H1 (cell line): ENCODE results near the gene ZNF711. TPM values are rescaled to one million over a fixed set of nuclear protein-coding genes. Genes with fewer than 3 reads are reported as not detected.

Experiments used
- CTCF ChIA-PET: fragments of 300-600 bp; sonication (Branson Sonifier 250); formaldehyde crosslinking; loops from one replicate; lab custom pipeline; 2021; ENCODE audit not compliant: partially characterized antibody; lab: Charles Lee
- POLR2A ChIA-PET: fragments of 300-600 bp; sonication (Branson Sonifier 250); formaldehyde crosslinking; loops from one replicate; lab custom pipeline; 2021; ENCODE audit warnings: inconsistent platforms; ENCODE audit not compliant: partially characterized antibody; lab: Charles Lee
- DNase-seq, 2 experiments: peaks; one replicate each; pipeline versions ENCODE4 v3.0.0 to v3.0.0-alpha.2; 2010 to 2022; ENCODE audit warnings: low spot score in 2 of 2, low read depth in 1 of 2, mixed read lengths in 1 of 2
- FAIRE-seq: peaks from 2 replicates; lab custom pipeline; 2011; peaks lifted over from hg19 to GRCh38; lab: Jason Lieb, UNC
- H2AFZ ChIP-seq: 2 replicates; pipeline ENCODE4 v1.8.1; 2012; ENCODE audit warnings: low read length, inconsistent platforms
- H2AK5ac ChIP-seq: 2 replicates; pipeline ENCODE4 v1.6.1; 2013; ENCODE audit warnings: low read depth, low read length
- H2BK120ac ChIP-seq: replicated peaks from 2 replicates; pipeline ENCODE3; 2013; ENCODE audit warnings: low read depth, low read length, inconsistent platforms
- H2BK12ac ChIP-seq: 2 replicates; pipeline ENCODE4 v1.6.1; 2013; ENCODE audit warnings: low read depth, low read length
- H2BK15ac ChIP-seq: 2 replicates; pipeline ENCODE4 v1.6.1; 2013; ENCODE audit warnings: low read length
- H2BK20ac ChIP-seq: 2 replicates; pipeline ENCODE4 v1.6.1; 2013; ENCODE audit warnings: low read length
- H2BK5ac ChIP-seq: 2 replicates; pipeline ENCODE4 v1.6.1; 2013; ENCODE audit warnings: low read depth, low read length
- H3K14ac ChIP-seq: 2 replicates; pipeline ENCODE4 v1.6.1; 2013; ENCODE audit warnings: inconsistent platforms; ENCODE audit not compliant: insufficient read length
- H3K18ac ChIP-seq: 2 replicates; pipeline ENCODE4 v1.6.1; 2013; ENCODE audit warnings: low read length; ENCODE audit errors: extremely low read depth
- H3K23ac ChIP-seq: 2 replicates; pipeline ENCODE4 v1.6.1; 2013; ENCODE audit warnings: inconsistent platforms; ENCODE audit not compliant: insufficient read length
- H3K23me2 ChIP-seq: 2 replicates; pipeline ENCODE4 v1.6.1; 2013; ENCODE audit warnings: low read depth, low read length
- H3K27ac ChIP-seq: 2 replicates; pipeline ENCODE4 v1.6.1; 2011; ENCODE audit warnings: low read depth, low read length, inconsistent platforms
- H3K27me3 ChIP-seq, 4 experiments: replicated peaks in 1 of 4; 1 replicate in 1 of 4; 2 replicates in 3 of 4; pipeline versions ENCODE4 v1.6.1 to v1.8.1; 2011 to 2013; ENCODE audit warnings: low read length in 3 of 4, mild to moderate bottlenecking in 3 of 4, inconsistent platforms in 2 of 4, mixed read lengths in 2 of 4, moderate library complexity in 1 of 4; ENCODE audit not compliant: control insufficient read depth in 3 of 4, insufficient read depth in 3 of 4; ENCODE audit errors: extremely low read depth in 1 of 4
- H3K36me3 ChIP-seq, 4 experiments: 2 replicates each; pipeline versions ENCODE4 v1.6.1 to v1.8.1; 2011 to 2013; ENCODE audit warnings: mild to moderate bottlenecking in 4 of 4, low read length in 3 of 4, moderate library complexity in 2 of 4, control low read depth in 1 of 4, inconsistent platforms in 1 of 4; ENCODE audit not compliant: insufficient read depth in 4 of 4, control insufficient read depth in 2 of 4
- H3K4ac ChIP-seq: replicated peaks from 2 replicates; pipeline ENCODE3; 2013; ENCODE audit warnings: low read length, low read depth, mixed read lengths, inconsistent platforms; ENCODE audit not compliant: insufficient read length
- H3K4me1 ChIP-seq, 4 experiments: replicated peaks in 1 of 4; 1 replicate in 1 of 4; 2 replicates in 3 of 4; pipeline versions ENCODE4 v1.6.1 to v1.8.1; 2011 to 2013; ENCODE audit warnings: low read length in 3 of 4, inconsistent platforms in 2 of 4, mixed read lengths in 1 of 4; ENCODE audit not compliant: insufficient read depth in 4 of 4, control insufficient read depth in 3 of 4
- H3K4me2 ChIP-seq, 2 experiments: 2 replicates each; pipeline versions ENCODE4 v1.6.1 to v1.8.1; 2011 to 2013; ENCODE audit warnings: low read depth in 2 of 2, low read length in 2 of 2, control low read depth in 1 of 2, inconsistent platforms in 1 of 2, mild to moderate bottlenecking in 1 of 2; ENCODE audit not compliant: insufficient read depth in 1 of 2
- H3K4me3 ChIP-seq, 4 experiments: fragments of 200-600, 300-600 bp in 1 of 4; sonication (generic), shearing (Covaris generic), sonication (Bioruptor Twin) in 1 of 4; 2 replicates each; pipeline versions ENCODE4 v1.5.1 to v1.8.1; 2011 to 2016; ENCODE audit warnings: low read length in 4 of 4, low read depth in 3 of 4, control low read depth in 2 of 4, inconsistent platforms in 2 of 4, mild to moderate bottlenecking in 2 of 4, mixed read lengths in 1 of 4, moderate library complexity in 1 of 4; ENCODE audit not compliant: insufficient read depth in 2 of 4; ENCODE audit errors: extremely low read depth in 1 of 4
- H3K56ac ChIP-seq: replicated peaks from 2 replicates; pipeline ENCODE3; 2013; ENCODE audit warnings: low read depth, mild to moderate bottlenecking, mixed read lengths, low read length, inconsistent platforms; ENCODE audit not compliant: insufficient read length
- H3K79me1 ChIP-seq: 2 replicates; pipeline ENCODE4 v1.6.1; 2013; ENCODE audit warnings: low read depth, low read length, control low read depth
- H3K79me2 ChIP-seq, 2 experiments: 2 replicates each; pipeline versions ENCODE4 v1.6.1 to v1.8.1; 2012 to 2013; ENCODE audit warnings: low read length in 2 of 2, mild to moderate bottlenecking in 2 of 2, inconsistent platforms in 1 of 2; ENCODE audit not compliant: insufficient read depth in 2 of 2, control insufficient read depth in 1 of 2
- H3K9ac ChIP-seq, 4 experiments: replicated peaks in 1 of 4; 1 replicate in 1 of 4; 2 replicates in 3 of 4; pipeline versions ENCODE4 v1.6.1 to v1.8.1; 2011 to 2013; ENCODE audit warnings: low read depth in 3 of 4, low read length in 3 of 4, control low read depth in 2 of 4, mild to moderate bottlenecking in 2 of 4, moderate library complexity in 2 of 4, inconsistent platforms in 1 of 4; ENCODE audit errors: extremely low read depth in 1 of 4
- H3K9me3 ChIP-seq, 2 experiments: 2 replicates each; pipeline versions ENCODE4 v1.6.1 to v1.8.1; 2012 to 2013; ENCODE audit warnings: mild to moderate bottlenecking in 2 of 2, moderate library complexity in 2 of 2, control low read depth in 1 of 2, inconsistent platforms in 1 of 2, low read depth in 1 of 2, low read length in 1 of 2, mixed read lengths in 1 of 2; ENCODE audit not compliant: insufficient read depth in 2 of 2
- H4K20me1 ChIP-seq, 2 experiments: replicated peaks in 1 of 2; 2 replicates each; pipeline versions ENCODE3 to v1.8.1; 2011 to 2013; ENCODE audit warnings: inconsistent platforms in 2 of 2, low read length in 2 of 2, mild to moderate bottlenecking in 1 of 2; ENCODE audit not compliant: insufficient read depth in 2 of 2, control insufficient read depth in 1 of 2
- H4K5ac ChIP-seq: 2 replicates; pipeline ENCODE4 v1.6.1; 2013; ENCODE audit warnings: low read length, low read depth, mixed read lengths, inconsistent platforms; ENCODE audit not compliant: insufficient read length
- H4K8ac ChIP-seq: 2 replicates; pipeline ENCODE4 v1.8.0; 2013; ENCODE audit warnings: mild to moderate bottlenecking, moderate library complexity, low read length, inconsistent platforms; ENCODE audit not compliant: insufficient read depth; ENCODE audit errors: extremely low read depth
- H4K91ac ChIP-seq: replicated peaks from 2 replicates; pipeline ENCODE3; 2013; ENCODE audit warnings: low read length, mixed read lengths, inconsistent platforms; ENCODE audit not compliant: insufficient read length
- BACH1 ChIP-seq: IDR thresholded peaks from 2 replicates; pipeline ENCODE4 v1.6.1; 2012; ENCODE audit warnings: low read length, improper control_type of control experiment
- EZH2 ChIP-seq: fragments of 200-600 bp; sonication (generic); IDR thresholded peaks from 2 replicates; pipeline ENCODE4 v1.7.1; 2012; ENCODE audit warnings: low read depth, mild to moderate bottlenecking, moderate library complexity, low read length, inconsistent platforms; ENCODE audit not compliant: severe bottlenecking
- JUN ChIP-seq: IDR thresholded peaks from 2 replicates; pipeline ENCODE4 v1.6.1; 2011; ENCODE audit warnings: low read depth, mild to moderate bottlenecking, improper control_type of control experiment, low read length
- KDM5A ChIP-seq: fragments of 200-600 bp; IDR thresholded peaks from 2 replicates; pipeline ENCODE4 v1.7.1; 2012; ENCODE audit warnings: mild to moderate bottlenecking, low read length, inconsistent platforms, mixed read lengths
- NRF1 ChIP-seq: IDR thresholded peaks from 2 replicates; pipeline ENCODE4 v1.6.1; 2011; ENCODE audit warnings: mild to moderate bottlenecking, low read depth, low read length, improper control_type of control experiment
- POU5F1 ChIP-seq: IDR thresholded peaks from 2 replicates; pipeline ENCODE4 v1.6.1; 2011; ENCODE audit warnings: low read depth, mild to moderate bottlenecking, low read length, moderate library complexity
- SIN3A ChIP-seq, 2 experiments: IDR thresholded peaks in 1 of 2; conservative IDR thresholded peaks in 1 of 2; 2 replicates each; pipeline ENCODE4 v1.6.1; 2011 to 2012; ENCODE audit warnings: low read length in 2 of 2, improper control_type of control experiment in 1 of 2, low read depth in 1 of 2, mild to moderate bottlenecking in 1 of 2
- SP1 ChIP-seq: IDR thresholded peaks from 2 replicates; pipeline ENCODE4 v1.6.1; 2011; ENCODE audit warnings: low read depth, low read length
- SUZ12 ChIP-seq: fragments of 200-600 bp; sonication (generic); IDR thresholded peaks from 2 replicates; pipeline ENCODE4 v1.6.1; 2012; ENCODE audit warnings: mild to moderate bottlenecking, inconsistent platforms, low read length, moderate library complexity, mixed read lengths
- TAF1 ChIP-seq: IDR thresholded peaks from 2 replicates; pipeline ENCODE4 v1.6.1; 2011; ENCODE audit warnings: mild to moderate bottlenecking, low read depth, low read length
- TCF12 ChIP-seq: IDR thresholded peaks from 2 replicates; pipeline ENCODE4 v1.6.1; 2011; ENCODE audit warnings: low read depth, mild to moderate bottlenecking, low read length
- WGBS, 2 experiments: shearing (Covaris generic) in 1 of 2; methylation state at CpG; one replicate each; pipeline versions ENCODE4 v1.1.6 to v1.1.7; 2013 to 2015; ENCODE audit warnings: low lambda C conversion rate in 2 of 2, mixed read lengths in 2 of 2, inconsistent platforms in 1 of 2, low coverage in 1 of 2, missing lambda C conversion rate in 1 of 2; ENCODE audit not compliant: insufficient replicate concordance in 2 of 2, insufficient coverage in 1 of 2, insufficient read length in 1 of 2; ENCODE audit errors: extremely low coverage in 1 of 2, missing lambda C conversion rate in 1 of 2; 5-methylcytosine and 5-hydroxymethylcytosine counted together
- polyA plus RNA-seq, 7 experiments: library from polyadenylated mRNA; depleted of rRNA in 3 of 7; stranded (reverse) in 5 of 7; unstranded in 2 of 7; fragments of >200 nt in 5 of 7; fragments of 200-250 nt in 2 of 7; gene quantifications; 1 replicate in 5 of 7; 2 replicates in 1 of 7; 4 replicates in 1 of 7; pipeline versions ENCODE4 v1.2.1 to v1.2.3, GENCODE V29; 2011 to 2013; ENCODE audit warnings: missing spikeins in 2 of 7, mixed read lengths in 2 of 7
- total RNA-seq: library from RNA; stranded (reverse); fragmentation: NEBNext Ultra II Directional; extraction: Animal tissue kit (Norgen Biotek cat#: 25700); gene quantifications from 2 replicates; pipeline ENCODE4 v1.2.1, GENCODE V29; 2021
- TF ChIP-seq, protein P1 (sequence below): IDR thresholded peaks from 2 replicates; pipeline ENCODE4 v1.6.1; 2011; ENCODE audit warnings: low read length, improper control_type of control experiment

ZNF711 gene
- total and polyA plus RNA-seq, 2 of the 8 experiments (the other 6 are each of a cell fraction or from before 2014, with no cell fraction given): 8.5 to 15.5 TPM

DNA sequence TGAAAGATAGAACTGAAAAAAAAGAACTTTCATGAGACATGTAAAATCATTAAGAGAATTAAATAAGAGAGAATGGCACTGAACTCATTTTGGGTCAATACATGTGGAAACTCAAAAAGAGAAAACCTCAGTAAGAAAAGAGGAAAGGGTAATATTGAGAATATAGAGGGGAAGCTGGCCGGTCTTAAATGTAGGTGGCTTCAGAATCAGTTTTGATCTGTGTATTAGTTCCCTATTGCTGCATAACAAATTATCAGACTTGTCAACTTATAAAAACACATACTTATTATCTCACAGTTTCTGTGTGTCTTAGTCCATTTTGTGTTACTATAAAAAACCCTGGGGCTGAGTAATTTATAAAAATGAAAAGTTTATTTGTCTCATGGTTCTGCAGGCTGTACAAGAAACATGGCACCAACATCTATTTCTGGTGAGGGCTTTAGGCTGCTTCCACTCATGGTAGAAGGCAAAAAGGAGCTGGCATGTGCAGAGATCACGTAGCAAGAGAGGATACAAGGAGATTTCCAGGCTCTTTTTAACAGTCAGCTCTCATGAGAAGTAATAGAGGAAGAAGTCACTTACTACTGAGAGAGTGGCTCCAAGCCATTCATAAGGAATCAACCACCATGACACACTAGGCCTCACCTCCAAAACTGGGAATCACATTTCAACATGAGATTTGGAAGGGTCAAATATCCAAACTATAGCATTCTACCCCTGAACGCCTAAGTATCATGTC is 29.8 kb upstream of the ZNF711 start:
- Histone ChIP-seq H4K5ac (no peak overlapping the region), H3K14ac (no peak overlapping the region), H3K18ac (no peak overlapping the region), H3K56ac (no peak overlapping the region), H3K9me3 (no peaks in the 10 kb centered on the region), H2BK15ac (no peak overlapping the region), H3K4ac (no peak overlapping the region), H3K27ac (no peak overlapping the region), H3K79me2 (no peaks in the 10 kb centered on the region), H4K8ac (no peak overlapping the region), H4K20me1 (no peaks in the 10 kb centered on the region), H3K36me3 (no peaks in the 10 kb centered on the region), H2BK5ac (no peak overlapping the region), H4K91ac (no peak overlapping the region), H2BK120ac (no peak overlapping the region), H2BK12ac (no peak overlapping the region), H2AK5ac (no peak overlapping the region), H2BK20ac (no peak overlapping the region), H3K4me3 (no peak overlapping the region), H3K4me1 (no peaks in the 10 kb centered on the region), H3K4me2 (no peak overlapping the region), H2AFZ (no peak overlapping the region), H3K23me2 (no peaks in the 10 kb centered on the region), H3K23ac (no peak overlapping the region), H3K79me1 (no peaks in the 10 kb centered on the region), H3K27me3 (no peaks in the 10 kb centered on the region), H3K9ac (no peak overlapping the region)
- ChIA-PET POLR2A (no interaction called here), CTCF (no interaction called here)
- WGBS, 2 experiments: 71% methylated on average over 3 of the region's 3 CpGs; no CpG with 5 or more reads in 1 of the 2 experiments
- DNase-seq (no peak), FAIRE-seq (no peak)
- TF ChIP-seq SIN3A (conservative IDR thresholded peaks at IDR 0.05 in 1 of 2, IDR thresholded peaks at IDR 0.05 in 1 of 2; ENCODE audit: low read depth in 1 of 2, low read length in 2 of 2) (no peak), POU5F1 (no peak), BACH1 (no peak), SUZ12 (no peak), TAF1 (no peak), EZH2 (no peak), KDM5A (no peak), JUN (no peak), TCF12 (no peak), NRF1 (no peak), SP1 (no peak)
- TF ChIP-seq, protein P1, sequence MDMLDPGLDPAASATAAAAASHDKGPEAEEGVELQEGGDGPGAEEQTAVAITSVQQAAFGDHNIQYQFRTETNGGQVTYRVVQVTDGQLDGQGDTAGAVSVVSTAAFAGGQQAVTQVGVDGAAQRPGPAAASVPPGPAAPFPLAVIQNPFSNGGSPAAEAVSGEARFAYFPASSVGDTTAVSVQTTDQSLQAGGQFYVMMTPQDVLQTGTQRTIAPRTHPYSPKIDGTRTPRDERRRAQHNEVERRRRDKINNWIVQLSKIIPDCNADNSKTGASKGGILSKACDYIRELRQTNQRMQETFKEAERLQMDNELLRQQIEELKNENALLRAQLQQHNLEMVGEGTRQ: no peak
